DND-41 (cell line): ENCODE measurements around the gene CD55.

Experiments used
- ATAC-seq: fragments of 200-7000 bp; cut with Tn5 transposase; 3 replicates; pipeline ENCODE4 v1.9.1; 2021; ENCODE audit warnings: low read depth; ENCODE audit not compliant: insufficient read depth
- DNase-seq: peaks from one replicate; pipeline ENCODE4 v3.0.0-alpha.2; 2020
- H2AFZ ChIP-seq: 2 replicates; pipeline ENCODE4 v1.6.0; 2012; ENCODE audit warnings: low read depth, low read length
- H3K27ac ChIP-seq: 2 replicates; pipeline ENCODE4 v1.5.1; 2012; ENCODE audit warnings: low read length, inconsistent platforms
- H3K27me3 ChIP-seq: fragments of 200-600 bp; sonication (generic); 2 replicates; pipeline ENCODE4 v1.6.0; 2012; ENCODE audit warnings: low read length, mild to moderate bottlenecking, inconsistent platforms; ENCODE audit not compliant: insufficient read depth, poor library complexity
- H3K36me3 ChIP-seq: 2 replicates; pipeline ENCODE4 v1.5.1; 2012; ENCODE audit warnings: low read length, inconsistent platforms; ENCODE audit not compliant: insufficient read depth
- H3K4me1 ChIP-seq: 2 replicates; pipeline ENCODE4 v1.5.1; 2012; ENCODE audit warnings: mild to moderate bottlenecking, low read length; ENCODE audit not compliant: insufficient read depth
- H3K4me2 ChIP-seq: 2 replicates; pipeline ENCODE4 v1.6.0; 2012; ENCODE audit warnings: mild to moderate bottlenecking, moderate library complexity, low read length, inconsistent platforms; ENCODE audit not compliant: insufficient read depth
- H3K4me3 ChIP-seq, 2 experiments: fragments of 200-600 bp in 1 of 2; shearing (Covaris generic) in 1 of 2; 2 replicates each; pipeline ENCODE4 v1.5.1; 2012 to 2016; ENCODE audit warnings: inconsistent platforms in 2 of 2, low read length in 2 of 2, mild to moderate bottlenecking in 2 of 2, low read depth in 1 of 2, moderate library complexity in 1 of 2
- H3K79me2 ChIP-seq: 2 replicates; pipeline ENCODE4 v1.6.0; 2012; ENCODE audit warnings: low read length, inconsistent platforms; ENCODE audit not compliant: insufficient read depth
- H3K9ac ChIP-seq: 2 replicates; pipeline ENCODE4 v1.6.0; 2012; ENCODE audit warnings: low read depth, mild to moderate bottlenecking, inconsistent platforms, low read length, moderate library complexity
- H3K9me3 ChIP-seq: 2 replicates; pipeline ENCODE4 v1.5.1; 2012; ENCODE audit warnings: low read length, moderate library complexity, mild to moderate bottlenecking, inconsistent platforms; ENCODE audit not compliant: insufficient read depth, severe bottlenecking
- H4K20me1 ChIP-seq: 2 replicates; pipeline ENCODE4 v1.6.0; 2012; ENCODE audit warnings: low read length; ENCODE audit not compliant: insufficient read depth
- EZH2 ChIP-seq: IDR thresholded peaks from 3 replicates; pipeline ENCODE4 v1.6.1; 2012; ENCODE audit warnings: borderline replicate concordance, low read depth, mild to moderate bottlenecking, moderate library complexity, low read length, inconsistent platforms; ENCODE audit not compliant: severe bottlenecking
- TF ChIP-seq, protein P1 (sequence below): IDR thresholded peaks from 2 replicates; pipeline ENCODE4 v1.5.1; 2012; ENCODE audit warnings: borderline replicate concordance, low read length, moderate library complexity, mild to moderate bottlenecking; ENCODE audit not compliant: poor library complexity, severe bottlenecking; ENCODE audit errors: extremely low read depth

The CD55 gene

DNA sequence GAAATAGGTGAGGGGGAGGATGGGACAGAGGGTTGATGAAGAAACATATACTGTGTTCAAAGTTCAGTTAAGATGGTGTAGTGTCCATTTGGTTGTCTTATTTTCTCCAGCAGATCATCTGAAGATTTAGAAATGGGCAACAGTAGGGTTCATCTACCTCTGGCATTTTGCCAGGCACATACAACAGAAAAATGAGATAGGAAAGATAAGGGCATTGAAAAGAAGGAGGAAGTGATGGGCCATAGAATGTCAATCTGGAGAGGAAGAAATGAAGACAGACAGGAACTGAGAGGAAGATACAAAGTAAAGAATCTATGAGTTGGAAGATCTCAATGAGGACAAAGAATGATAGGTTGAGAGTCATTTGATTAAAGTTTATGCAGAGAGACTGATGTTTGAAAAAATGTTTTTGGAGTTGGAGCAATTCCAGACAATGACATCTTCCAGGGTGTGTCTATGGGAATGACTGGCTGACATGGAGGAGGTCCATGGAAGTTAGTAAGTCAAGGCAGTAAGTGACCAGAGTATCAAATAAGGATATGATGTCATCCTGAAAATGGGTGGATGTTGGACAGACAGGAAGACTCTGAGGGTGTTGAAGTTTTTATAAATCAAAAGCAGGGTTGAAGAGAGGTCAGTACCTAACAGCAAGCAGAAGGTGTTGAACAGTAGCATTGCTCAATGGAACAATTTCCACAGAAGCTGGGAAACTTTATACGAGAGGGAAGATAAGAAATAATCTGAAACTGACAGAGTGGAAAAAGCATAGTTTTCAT lies 18.7 kb upstream of the CD55 start:
- no peaks in the 10 kb centered on the region for H4K20me1 ChIP-seq
- no peaks in the 10 kb centered on the region for H3K27me3 ChIP-seq
- no peaks in the 10 kb centered on the region for H3K36me3 ChIP-seq
- no peaks in the 10 kb centered on the region for H3K9me3 ChIP-seq
- H3K4me1 ChIP-seq, result no peaks in the 10 kb centered on the region
- DNase-seq (no peak), ATAC-seq (no peak)
- no peaks in the 10 kb centered on the region for H3K79me2 ChIP-seq
- no peak overlapping the region for H2AFZ ChIP-seq
- H3K4me3 ChIP-seq, result no peak overlapping the region
- no peak overlapping the region for H3K4me2 ChIP-seq
- H3K9ac ChIP-seq, result no peak overlapping the region
- H3K27ac ChIP-seq, result no peak overlapping the region
- TF ChIP-seq EZH2, result no peak
- TF ChIP-seq, protein P1, sequence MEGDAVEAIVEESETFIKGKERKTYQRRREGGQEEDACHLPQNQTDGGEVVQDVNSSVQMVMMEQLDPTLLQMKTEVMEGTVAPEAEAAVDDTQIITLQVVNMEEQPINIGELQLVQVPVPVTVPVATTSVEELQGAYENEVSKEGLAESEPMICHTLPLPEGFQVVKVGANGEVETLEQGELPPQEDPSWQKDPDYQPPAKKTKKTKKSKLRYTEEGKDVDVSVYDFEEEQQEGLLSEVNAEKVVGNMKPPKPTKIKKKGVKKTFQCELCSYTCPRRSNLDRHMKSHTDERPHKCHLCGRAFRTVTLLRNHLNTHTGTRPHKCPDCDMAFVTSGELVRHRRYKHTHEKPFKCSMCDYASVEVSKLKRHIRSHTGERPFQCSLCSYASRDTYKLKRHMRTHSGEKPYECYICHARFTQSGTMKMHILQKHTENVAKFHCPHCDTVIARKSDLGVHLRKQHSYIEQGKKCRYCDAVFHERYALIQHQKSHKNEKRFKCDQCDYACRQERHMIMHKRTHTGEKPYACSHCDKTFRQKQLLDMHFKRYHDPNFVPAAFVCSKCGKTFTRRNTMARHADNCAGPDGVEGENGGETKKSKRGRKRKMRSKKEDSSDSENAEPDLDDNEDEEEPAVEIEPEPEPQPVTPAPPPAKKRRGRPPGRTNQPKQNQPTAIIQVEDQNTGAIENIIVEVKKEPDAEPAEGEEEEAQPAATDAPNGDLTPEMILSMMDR, result no peak

DNA sequence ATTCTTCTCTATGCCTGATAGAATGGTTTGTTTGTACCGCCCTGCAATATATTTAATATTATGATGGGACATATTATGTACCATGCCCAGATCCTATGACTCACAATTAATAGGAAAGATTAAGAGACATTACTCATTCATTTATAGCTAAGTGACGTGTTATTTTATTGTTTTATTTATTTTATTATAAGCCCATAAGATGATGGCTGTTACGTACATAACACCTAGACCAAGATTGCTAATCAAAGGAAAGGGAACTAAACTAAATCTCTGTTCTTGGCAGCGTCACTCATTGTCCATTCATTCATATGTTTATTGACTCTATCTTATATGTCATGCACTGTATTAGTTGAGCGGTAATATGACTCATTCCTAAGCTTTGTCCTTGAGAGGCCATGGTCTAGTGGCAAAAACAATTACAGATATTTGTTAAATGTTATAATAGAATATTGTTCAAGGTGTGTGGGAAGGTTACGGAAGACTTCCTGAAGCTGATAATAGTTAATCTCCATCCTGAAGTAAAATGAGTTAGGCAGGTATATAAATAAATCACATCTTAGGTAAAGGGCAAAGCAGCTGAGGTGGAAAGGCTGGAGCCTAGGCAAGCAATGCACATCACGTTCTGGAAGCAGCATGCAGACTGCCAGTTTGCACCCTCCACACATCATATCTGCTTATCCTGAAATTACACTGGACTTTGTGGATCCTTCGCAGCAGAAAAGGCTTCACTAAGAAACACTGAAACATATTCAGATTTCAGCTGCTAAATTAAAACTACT lies 16.6 kb upstream of the CD55 start:
- TF ChIP-seq EZH2, result no peak
- TF ChIP-seq, protein P1, result no peak
- H4K20me1 ChIP-seq, result no peaks in the 10 kb centered on the region
- DNase-seq, result no peak
- H3K27me3 ChIP-seq, result no peaks in the 10 kb centered on the region
- H3K9ac ChIP-seq, result no peak overlapping the region
- ATAC-seq, result no peak
- H3K4me3 ChIP-seq, result no peak overlapping the region
- H3K4me1 ChIP-seq, result peaks cover 2% of the 10 kb centered on the region; the same call in 1 of the 2 replicates
- no peaks in the 10 kb centered on the region for H3K9me3 ChIP-seq
- H3K4me2 ChIP-seq, result no peak overlapping the region
- H3K27ac ChIP-seq, result no peak overlapping the region
- no peaks in the 10 kb centered on the region for H3K79me2 ChIP-seq
- no peaks in the 10 kb centered on the region for H3K36me3 ChIP-seq
- H2AFZ ChIP-seq, result no peak overlapping the region

DNA sequence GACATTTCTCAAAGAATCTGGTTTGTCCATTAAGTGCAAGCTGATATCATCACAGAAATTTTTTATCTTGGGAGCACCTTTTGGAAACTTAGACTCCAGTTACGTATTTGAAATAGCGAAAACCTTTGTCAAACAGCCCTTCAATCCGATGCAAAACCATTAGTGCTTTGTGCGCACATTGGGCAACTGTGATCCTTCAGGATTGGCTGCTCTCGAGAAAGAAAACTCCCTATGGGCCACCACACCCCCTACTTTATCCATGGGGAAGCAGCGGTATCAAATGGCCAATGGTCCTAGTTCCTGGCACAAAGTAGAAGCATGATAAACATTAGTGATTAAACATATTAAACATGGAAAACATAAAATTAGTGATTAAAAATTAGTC lies 16.0 kb upstream of the CD55 start:
- Histone ChIP-seq H3K4me3 (no peak overlapping the region), H3K9ac (no peak overlapping the region), H3K27ac (no peak overlapping the region), H3K9me3 (no peaks in the 10 kb centered on the region), H3K36me3 (no peaks in the 10 kb centered on the region), H3K4me2 (no peak overlapping the region), H4K20me1 (no peaks in the 10 kb centered on the region), H3K79me2 (no peaks in the 10 kb centered on the region), H3K27me3 (no peaks in the 10 kb centered on the region), H3K4me1 (peaks cover 6% of the 10 kb centered on the region; the same call in 1 of the 2 replicates), H2AFZ (no peak overlapping the region)
- no peak for DNase-seq
- ATAC-seq, result no peak
- TF ChIP-seq, protein P1, result no peak
- no peak for TF ChIP-seq EZH2
